OCI-M2 (cell line): ENCODE results near the gene GIGYF2.
"Not testable (repeated sequence)": the region's sequence is repeated elsewhere in the genome, so short reads cannot be mapped to it uniquely, and the experiment has no call there.

Source experiments
- DNase-seq: peaks from one replicate; lab custom pipeline; 2025; ENCODE audit not compliant: unreplicated experiment; lab: John Stamatoyannopoulos, UW

GIGYF2 gene

GRCh38 chr2:232697059-232697806, at the start of gene GIGYF2:
TSS of gene GIGYF2 (plus strand) at chr2:232697331. CDS start at chr2:232735198, 37,867 bp downstream.
- DNase-seq = peak; percentile 40

- no peak for DNase-seq
These were observed 48.1 kb upstream of the GIGYF2 start for GRCh38 chr2:232649033-232649432.

GRCh38 chr2:232652505-232652851, 44.7 kb upstream of the GIGYF2 start:
- DNase-seq = no peak

GRCh38 chr2:232653441-232653840, 43.7 kb upstream of the GIGYF2 start:
- no peak for DNase-seq

GRCh38 chr2:232655392-232655791, 41.7 kb upstream of the GIGYF2 start:
- no peak for DNase-seq

- no peak for DNase-seq
These were observed 38.8 kb upstream of the GIGYF2 start for GRCh38 chr2:232658217-232658785.

- DNase-seq = no peak
These were observed 37.8 kb upstream of the GIGYF2 start for GRCh38 chr2:232659359-232659758.

- no peak for DNase-seq
These were observed 34.5 kb upstream of the GIGYF2 start for GRCh38 chr2:232662486-232663260.

GRCh38 chr2:232666051-232666805, 30.9 kb upstream of the GIGYF2 start:
- no peak for DNase-seq

- DNase-seq = no peak
These were observed 29.0 kb upstream of the GIGYF2 start for GRCh38 chr2:232667989-232668583.

- DNase-seq = no peak
These were observed 28.2 kb upstream of the GIGYF2 start for GRCh38 chr2:232668805-232669444.

GRCh38 chr2:232672588-232672987, 24.5 kb upstream of the GIGYF2 start:
- DNase-seq = no peak

GRCh38 chr2:232674491-232674890, 22.6 kb upstream of the GIGYF2 start:
- no peak for DNase-seq

- DNase-seq = no peak
These were observed 21.8 kb upstream of the GIGYF2 start for GRCh38 chr2:232675381-232675780.

- no peak for DNase-seq
These were observed 17.1 kb upstream of the GIGYF2 start for GRCh38 chr2:232680006-232680405.

GRCh38 chr2:232681527-232681926, 15.6 kb upstream of the GIGYF2 start:
- DNase-seq = no peak

- DNase-seq = no peak
These were observed 13.8 kb upstream of the GIGYF2 start for GRCh38 chr2:232683368-232683767.

GRCh38 chr2:232685391-232685790, 11.7 kb upstream of the GIGYF2 start:
- not testable (repeated sequence) for DNase-seq

GRCh38 chr2:232687382-232688160, 9.6 kb upstream of the GIGYF2 start:
- no peak for DNase-seq

- DNase-seq = no peak
These were observed 8.9 kb upstream of the GIGYF2 start for GRCh38 chr2:232688201-232688600.
